ENCODE results near the gene TEAD1. TPM values are rescaled to one million over a fixed set of nuclear protein-coding genes. Genes with fewer than 3 reads are reported as not detected.

TEAD1 gene
- total and polyA plus RNA-seq, 9 of the 15 experiments (the other 6 are each of a cell fraction or from before 2014, with no cell fraction given) = 1.7 to 17.7 (median 10.8) TPM

DNA sequence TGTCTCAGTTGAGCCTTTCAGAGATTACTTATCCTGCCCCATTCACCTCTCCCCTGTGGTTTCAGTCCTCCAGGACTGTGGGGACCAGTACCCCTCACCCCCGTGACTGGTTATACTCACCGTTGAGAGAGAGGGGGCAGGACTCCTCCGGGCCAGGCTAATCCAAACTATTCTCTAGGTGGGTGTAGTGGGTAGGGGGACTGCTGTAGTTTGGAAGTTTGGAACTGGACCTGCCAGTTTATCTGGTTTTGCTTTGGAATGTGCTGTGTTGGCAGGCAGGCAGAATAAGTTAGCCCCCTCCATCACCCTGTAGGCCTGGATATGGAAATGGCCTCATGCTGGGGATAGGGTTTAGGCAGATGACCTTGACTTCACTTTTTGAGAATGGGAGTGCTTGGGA lies 13.5 kb downstream of the TEAD1 start:
- in situ Hi-C loops (cut with MboI) (no loop called here), intact Hi-C loops (cut with micrococcal nuclease) (loop anchor here (5.0 kb wide), 1 partner anchor 75 kb away; no protein-coding TSS in a partner anchor)
- Histone ChIP-seq H3K4me1 (replicated peaks in 1 of 2; ENCODE audit: control insufficient read depth in 2 of 2, insufficient read depth in 2 of 2, low read length in 2 of 2) (peaks cover 21 to 66% of the 10 kb centered on the region in 2 experiments), H2AFZ (ENCODE audit: low read depth, low read length) (no peak overlapping the region), H3K4me2 (ENCODE audit: insufficient read depth, low read length) (peak overlapping the region; percentile 32), H3K9me1 (ENCODE audit: control insufficient read depth, insufficient read depth, low read length) (no peaks in the 10 kb centered on the region), H3K79me2 (ENCODE audit: control insufficient read depth, insufficient read depth, low read length) (peaks cover 43% of the 10 kb centered on the region), H4K20me1 (replicated peaks; ENCODE audit: control insufficient read depth, insufficient read depth, low read length) (peaks cover 26% of the 10 kb centered on the region), H3K27me3 (ENCODE audit: control insufficient read depth in 2 of 2, insufficient read depth in 2 of 2, low read length in 2 of 2) (no peaks in the 10 kb centered on the region), H3K27ac (ENCODE audit: extremely low read depth, low read depth, low read length) (no peak overlapping the region; the same call in 2 of the 3 replicates), H3K36me3 (ENCODE audit: control insufficient read depth, insufficient read depth, low read length) (no peaks in the 10 kb centered on the region), H3K9me3 (replicated peaks; ENCODE audit: control insufficient read depth, insufficient read depth, low read depth, low read length) (no peaks in the 10 kb centered on the region), H3K4me3 (no peak overlapping the region), H3K9ac (ENCODE audit: insufficient read depth in 1 of 2, low read depth in 2 of 2, low read length in 2 of 2) (peak overlapping the region in 1 of 2 experiments; percentile 63; a peak in 1 of 4 replicates)
- ATAC-seq = peak; percentile 58
- no peak for FAIRE-seq
- peak; percentile 38 to 53 (median 41) for DNase-seq (ENCODE audit: extremely low read depth in 1 of 4, low spot score in 3 of 4)
- no TSS peak for BruUV-seq (replicated peaks)
- WGBS (ENCODE audit: insufficient coverage, low coverage, missing lambda C conversion rate) = 11% methylated on average over 3 of the region's 3 CpGs
- ChIA-PET CTCF (ENCODE audit: low intra/inter-chr PET ratio) (no interaction called here), POLR2A (interaction anchor here (0.6 to 1.5 kb wide), 4 partner anchors 10 to 99 kb away, joined by 3 to 8 read pairs (median 3); partner anchors contain the start of gene TEAD1)
- TF ChIP-seq HMBOX1 (IDR thresholded peaks at IDR 0.05) (peak; percentile 77), MXD1 (CRISPR knock-in tag; IDR thresholded peaks at IDR 0.05; ENCODE audit: borderline replicate concordance, poor library complexity, severe bottlenecking) (no peak)
